ENCODE results near the gene DST.

Gene DST

DNA sequence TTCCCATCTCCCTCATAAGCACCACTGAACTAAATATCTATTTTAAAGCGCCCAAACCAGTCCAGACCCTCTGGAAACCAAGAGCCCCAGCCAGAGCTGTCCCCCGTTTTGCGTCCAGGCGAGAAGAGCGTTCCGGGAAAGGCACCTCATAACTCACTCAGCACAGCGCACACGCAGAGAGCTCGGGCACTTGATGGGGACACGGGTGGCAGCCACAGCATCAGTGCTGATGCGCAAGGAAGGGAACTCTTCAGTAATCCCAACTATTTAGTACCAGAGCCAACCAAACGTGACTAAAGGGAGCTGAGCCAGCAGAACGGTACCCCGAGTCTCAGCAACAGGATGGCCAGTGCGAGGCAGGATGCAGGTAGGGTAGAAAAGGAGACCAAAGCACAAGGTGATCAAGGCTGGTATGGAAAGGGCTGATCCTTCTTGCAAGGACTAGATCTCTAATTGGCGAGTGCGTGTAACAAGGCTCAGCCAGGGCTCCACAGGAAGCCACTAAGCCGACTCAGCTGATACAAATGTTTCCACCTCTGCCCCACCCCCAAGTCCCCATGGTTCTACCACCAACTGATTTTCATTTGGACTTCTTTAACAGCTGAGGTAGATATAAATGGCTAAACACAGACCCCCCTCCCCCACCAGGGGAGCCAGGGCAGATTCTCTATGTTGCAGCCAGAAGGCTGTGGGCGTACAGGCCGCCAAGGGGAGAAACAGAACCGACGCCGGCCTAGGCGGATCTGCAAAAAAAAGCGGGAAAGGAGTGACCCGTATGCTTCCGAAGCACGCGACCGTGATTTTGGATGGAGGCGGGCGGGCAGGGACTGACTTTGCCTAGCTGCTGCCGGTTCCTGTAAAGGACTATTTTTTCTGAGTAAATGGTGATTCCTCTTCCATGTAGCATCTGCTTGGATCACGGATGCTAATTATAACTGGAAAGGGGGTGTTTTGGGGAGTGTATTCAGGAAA is 211.8 kb downstream of the DST start:
- in situ Hi-C loops (cut with HindIII; ENCODE audit: low sequenced_read_pairs): no loop called here
- no peak overlapping the region for H3K4me3 ChIP-seq (ENCODE audit: low read depth, low read length)
- DNase-seq (ENCODE audit: low read depth): no peak
- TF ChIP-seq, protein P1, sequence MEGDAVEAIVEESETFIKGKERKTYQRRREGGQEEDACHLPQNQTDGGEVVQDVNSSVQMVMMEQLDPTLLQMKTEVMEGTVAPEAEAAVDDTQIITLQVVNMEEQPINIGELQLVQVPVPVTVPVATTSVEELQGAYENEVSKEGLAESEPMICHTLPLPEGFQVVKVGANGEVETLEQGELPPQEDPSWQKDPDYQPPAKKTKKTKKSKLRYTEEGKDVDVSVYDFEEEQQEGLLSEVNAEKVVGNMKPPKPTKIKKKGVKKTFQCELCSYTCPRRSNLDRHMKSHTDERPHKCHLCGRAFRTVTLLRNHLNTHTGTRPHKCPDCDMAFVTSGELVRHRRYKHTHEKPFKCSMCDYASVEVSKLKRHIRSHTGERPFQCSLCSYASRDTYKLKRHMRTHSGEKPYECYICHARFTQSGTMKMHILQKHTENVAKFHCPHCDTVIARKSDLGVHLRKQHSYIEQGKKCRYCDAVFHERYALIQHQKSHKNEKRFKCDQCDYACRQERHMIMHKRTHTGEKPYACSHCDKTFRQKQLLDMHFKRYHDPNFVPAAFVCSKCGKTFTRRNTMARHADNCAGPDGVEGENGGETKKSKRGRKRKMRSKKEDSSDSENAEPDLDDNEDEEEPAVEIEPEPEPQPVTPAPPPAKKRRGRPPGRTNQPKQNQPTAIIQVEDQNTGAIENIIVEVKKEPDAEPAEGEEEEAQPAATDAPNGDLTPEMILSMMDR (IDR thresholded peaks at IDR 0.05; ENCODE audit: low read depth, low read length, missing control alignments): no peak

DNA sequence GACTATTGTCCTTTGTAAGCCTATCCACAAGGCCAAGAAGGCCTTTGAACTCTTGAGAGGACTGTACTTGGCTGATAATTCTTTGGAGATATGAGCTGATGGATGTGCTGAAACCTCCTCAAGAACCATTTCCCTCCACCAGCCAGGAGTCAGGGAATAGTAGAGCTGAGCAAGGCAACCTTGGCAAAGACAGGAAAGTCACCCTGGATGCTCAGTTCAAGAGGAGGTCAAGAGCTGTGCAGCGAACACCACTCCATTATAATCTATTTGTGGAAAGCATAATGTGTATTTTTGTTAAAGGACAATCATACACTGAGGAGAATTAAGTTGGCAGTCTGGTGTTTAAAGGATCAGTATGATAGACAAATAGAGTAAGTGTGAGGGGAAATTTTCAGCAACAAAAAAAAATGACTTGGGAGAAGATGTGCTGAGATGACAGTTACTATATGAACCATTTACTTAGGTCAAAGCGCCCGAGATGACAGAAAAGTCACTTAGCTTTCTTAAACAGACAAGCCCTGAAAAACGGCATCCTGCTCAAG is 218.1 kb downstream of the DST start:
- no peak for DNase-seq (ENCODE audit: low read depth)
- no peak overlapping the region for H3K4me3 ChIP-seq (ENCODE audit: low read depth, low read length)
- TF ChIP-seq, protein P1 (IDR thresholded peaks at IDR 0.05; ENCODE audit: low read depth, low read length, missing control alignments): no peak
- in situ Hi-C loops (cut with HindIII; ENCODE audit: low sequenced_read_pairs): no loop called here

DNA sequence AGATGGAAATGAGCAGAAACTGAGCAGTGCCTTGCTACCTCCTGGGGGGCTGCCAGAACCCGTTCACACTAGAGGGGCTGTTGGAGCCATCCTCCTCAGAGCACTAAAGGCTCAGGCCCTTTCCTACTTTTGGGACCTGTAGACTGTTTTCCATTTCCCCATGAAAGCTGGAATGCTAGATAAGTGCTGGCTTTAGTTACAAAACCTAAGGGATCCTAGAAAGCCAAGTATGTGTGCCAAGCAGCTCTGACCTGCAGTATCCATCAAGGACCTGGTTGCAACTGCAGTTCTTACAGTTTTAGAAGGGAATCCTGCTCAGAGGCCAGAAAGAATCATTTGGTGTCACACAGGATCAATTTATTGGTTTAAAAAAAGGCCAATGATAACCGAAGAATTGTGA is 218.6 kb downstream of the DST start:
- TF ChIP-seq, protein P1 (IDR thresholded peaks at IDR 0.05; ENCODE audit: low read depth, low read length, missing control alignments): no peak
- in situ Hi-C loops (cut with HindIII; ENCODE audit: low sequenced_read_pairs): no loop called here

DNA sequence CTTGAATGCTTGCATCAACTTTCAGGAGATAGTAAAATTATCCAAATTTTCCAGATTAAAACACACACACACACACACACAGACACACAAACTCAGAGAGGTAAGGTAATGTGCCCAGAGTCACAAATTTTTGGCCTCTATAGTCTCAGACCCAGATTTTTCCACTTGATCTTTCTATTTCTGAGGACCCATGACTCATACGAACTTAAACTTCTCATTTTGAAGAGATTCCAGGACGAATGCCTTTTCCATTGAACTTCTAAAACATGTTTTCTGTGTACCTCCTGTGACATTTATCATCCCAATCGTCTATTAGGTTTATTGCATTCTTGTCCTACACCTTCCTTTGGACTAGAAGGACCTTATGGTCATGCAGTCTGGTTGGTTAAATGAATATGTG is 222.4 kb downstream of the DST start:
- in situ Hi-C loops (cut with HindIII; ENCODE audit: low sequenced_read_pairs): no loop called here
- no peak overlapping the region for H3K4me3 ChIP-seq (ENCODE audit: low read depth, low read length)
- DNase-seq (ENCODE audit: low read depth): no peak
- TF ChIP-seq, protein P1 (IDR thresholded peaks at IDR 0.05; ENCODE audit: low read depth, low read length, missing control alignments): no peak

More for the DNA sequence above, 218.6 kb downstream of the DST start:
- H3K4me3 ChIP-seq (ENCODE audit: low read depth, low read length): no peak overlapping the region
- no peak for DNase-seq (ENCODE audit: low read depth)

DNA sequence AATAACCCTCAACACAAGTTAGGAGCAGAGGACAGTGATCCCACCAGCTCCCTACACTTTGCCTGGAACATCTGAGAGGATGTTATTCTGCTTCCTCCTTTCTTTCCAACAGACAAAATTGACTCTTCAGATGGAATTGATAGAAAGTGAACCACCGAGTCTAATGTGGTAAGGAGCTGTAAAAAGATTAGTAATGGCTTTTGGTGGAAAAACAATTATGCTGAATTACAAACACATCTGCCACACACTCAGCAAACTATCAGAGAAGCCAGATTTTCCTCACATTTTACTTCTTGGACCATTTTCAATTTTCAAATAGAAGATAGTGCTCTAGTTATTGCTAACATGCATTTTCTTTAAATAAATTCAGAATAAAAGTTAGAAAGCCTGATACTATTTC is 223.5 kb downstream of the DST start:
- H3K4me3 ChIP-seq (ENCODE audit: low read depth, low read length): no peak overlapping the region
- DNase-seq (ENCODE audit: low read depth): no peak
- in situ Hi-C loops (cut with HindIII; ENCODE audit: low sequenced_read_pairs): no loop called here

DNA sequence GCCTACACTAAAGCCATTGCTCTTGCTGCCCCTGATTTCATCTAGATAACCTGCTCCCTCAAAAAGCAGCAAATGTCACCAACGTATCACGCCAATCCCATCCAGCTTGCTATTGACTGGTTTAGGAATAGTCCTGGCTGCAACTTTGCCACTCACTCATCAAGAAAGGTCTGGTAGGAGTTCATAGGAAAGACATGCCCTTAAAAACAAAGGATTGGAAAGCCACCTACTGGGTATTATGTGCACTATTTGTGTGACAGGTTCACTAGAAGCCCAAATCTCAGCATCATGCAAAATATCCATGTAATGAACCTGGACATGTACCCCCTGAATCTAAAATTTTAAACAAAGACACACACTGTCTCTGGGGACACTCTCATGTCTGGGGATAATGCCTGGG is 224.9 kb downstream of the DST start:
- no peak overlapping the region for H3K4me3 ChIP-seq (ENCODE audit: low read depth, low read length)
- DNase-seq (ENCODE audit: low read depth): no peak
- in situ Hi-C loops (cut with HindIII; ENCODE audit: low sequenced_read_pairs): no loop called here
- TF ChIP-seq, protein P1 (IDR thresholded peaks at IDR 0.05; ENCODE audit: low read depth, low read length, missing control alignments): no peak

More for the DNA sequence above, 223.5 kb downstream of the DST start:
- TF ChIP-seq, protein P1 (IDR thresholded peaks at IDR 0.05; ENCODE audit: low read depth, low read length, missing control alignments): no peak

All from astrocyte of the cerebellum (primary cell).